Endodermal cell (in vitro differentiated cells): ENCODE data around the gene RCOR1. TPM values are rescaled to one million over a fixed set of nuclear protein-coding genes. Genes with fewer than 3 reads are reported as not detected.

Experiments used
- DNase-seq: peaks from one replicate; pipeline ENCODE4 v3.0.0-alpha.2; 2017
- H3K27ac ChIP-seq: 2 replicates; pipeline ENCODE4 v1.5.1; 2013; ENCODE audit warnings: mild to moderate bottlenecking, low read depth, low read length, moderate library complexity
- H3K27me3 ChIP-seq: 2 replicates; pipeline ENCODE4 v1.6.1; 2013; ENCODE audit warnings: mild to moderate bottlenecking, low read length, moderate library complexity; ENCODE audit not compliant: insufficient read depth, control insufficient read depth, poor library complexity, severe bottlenecking
- H3K36me3 ChIP-seq: 2 replicates; pipeline ENCODE4 v1.7.0; 2013; ENCODE audit warnings: mild to moderate bottlenecking, low read length, moderate library complexity; ENCODE audit not compliant: control insufficient read depth, insufficient read depth
- H3K4me1 ChIP-seq: one replicate; pipeline ENCODE4 v1.7.0; 2013; ENCODE audit warnings: low read length; ENCODE audit not compliant: control insufficient read depth, insufficient read depth
- H3K4me3 ChIP-seq: 2 replicates; pipeline ENCODE4 v1.5.1; 2013; ENCODE audit warnings: mild to moderate bottlenecking, low read length, moderate library complexity
- H3K9ac ChIP-seq: 2 replicates; pipeline ENCODE4 v1.6.1; 2013; ENCODE audit warnings: mild to moderate bottlenecking, low read length, moderate library complexity; ENCODE audit not compliant: poor library complexity, severe bottlenecking; ENCODE audit errors: extremely low read depth
- H3K9me3 ChIP-seq: 2 replicates; pipeline ENCODE4 v1.6.1; 2013; ENCODE audit warnings: mild to moderate bottlenecking, low read length, moderate library complexity; ENCODE audit not compliant: control insufficient read depth
- H3K27ac Mint-ChIP-seq: 2 replicates; pipeline ENCODE4 v1.8.0; 2020; ENCODE audit warnings: mixed read lengths
- H3K27me3 Mint-ChIP-seq: 2 replicates; pipeline ENCODE4 v1.8.0; 2021; ENCODE audit warnings: mild to moderate bottlenecking, mixed read lengths; ENCODE audit not compliant: insufficient read depth
- H3K36me3 Mint-ChIP-seq: 2 replicates; pipeline ENCODE4 v1.8.0; 2020; ENCODE audit warnings: low read depth, mixed read lengths
- H3K4me1 Mint-ChIP-seq: 2 replicates; pipeline ENCODE4 v1.8.0; 2020; ENCODE audit warnings: mixed read lengths
- H3K4me3 Mint-ChIP-seq: 2 replicates; pipeline ENCODE4 v1.8.0; 2020; ENCODE audit warnings: mild to moderate bottlenecking, moderate library complexity, mixed read lengths
- H3K9me3 Mint-ChIP-seq: 2 replicates; pipeline ENCODE4 v1.8.0; 2020; ENCODE audit warnings: mild to moderate bottlenecking, mixed read lengths
- CTCF ChIP-seq: fragments of 200-600 bp; sonication (generic); conservative IDR thresholded peaks from 2 replicates; pipeline ENCODE4 v1.5.0; 2021; ENCODE audit warnings: antibody characterized with exemption, mild to moderate bottlenecking
- WGBS, 2 experiments: methylation state at CpG; one replicate each; pipeline versions ENCODE4 v1.1.5 to v1.1.7; 2013; ENCODE audit warnings: missing lambda C conversion rate in 2 of 2, mixed read lengths in 1 of 2; ENCODE audit not compliant: insufficient coverage in 1 of 2, insufficient read length in 1 of 2; 5-methylcytosine and 5-hydroxymethylcytosine counted together
- total RNA-seq, 2 donors: library from RNA; stranded (reverse); fragmentation: NEBNext Ultra II Directional in 1 of 2; extraction: Animal tissue kit (Norgen Biotek cat#: 25700) in 1 of 2; gene quantifications; 2 replicates in 1 of 2; 3 replicates in 1 of 2; pipeline ENCODE4 v1.2.1, GENCODE V29; 2021

Gene RCOR1
- total RNA-seq, 2 donors from 2014 or later = 30.3 to 31.5 TPM

- Mint-ChIP-seq H3K4me1 (no peaks in the 10 kb centered on the region), H3K9me3 (peaks cover 18% of the 10 kb centered on the region), H3K4me3 (no peak overlapping the region), H3K27me3 (no peaks in the 10 kb centered on the region), H3K36me3 (peaks cover 31% of the 10 kb centered on the region), H3K27ac (peak overlapping the region; percentile 58)
- 94 to 95% methylated on average over 11 to 18 of the region's 18 CpGs for WGBS, 2 experiments
- Histone ChIP-seq H3K4me1 (no peaks in the 10 kb centered on the region), H3K27ac (no peak overlapping the region), H3K9me3 (peaks cover 6% of the 10 kb centered on the region), H3K27me3 (no peaks in the 10 kb centered on the region), H3K36me3 (no peaks in the 10 kb centered on the region), H3K4me3 (no peak overlapping the region), H3K9ac (no peak overlapping the region)
- TF ChIP-seq CTCF = no peak
- DNase-seq = no peak
Measured at GRCh38 chr14:102737402-102738372, 145.2 kb downstream of the RCOR1 start.

- H3K27ac Mint-ChIP-seq = peak overlapping the region; percentile 66
- no peak for DNase-seq
- no peak overlapping the region for H3K4me3 ChIP-seq
- H3K9me3 Mint-ChIP-seq = peaks cover 24% of the 10 kb centered on the region
- no peaks in the 10 kb centered on the region for H3K4me1 Mint-ChIP-seq
- no peak overlapping the region for H3K4me3 Mint-ChIP-seq
- peaks cover 28% of the 10 kb centered on the region for H3K36me3 Mint-ChIP-seq
- H3K36me3 ChIP-seq = no peaks in the 10 kb centered on the region
- H3K9me3 ChIP-seq = peaks cover 6% of the 10 kb centered on the region
- no peak overlapping the region for H3K9ac ChIP-seq
- H3K27ac ChIP-seq = no peak overlapping the region
- no peak for TF ChIP-seq CTCF
- H3K4me1 ChIP-seq = no peaks in the 10 kb centered on the region
- H3K27me3 ChIP-seq = no peaks in the 10 kb centered on the region
- H3K27me3 Mint-ChIP-seq = no peaks in the 10 kb centered on the region
- 93 to 96% methylated on average over 8 to 11 of the region's 11 CpGs for WGBS, 2 experiments
Measured at GRCh38 chr14:102738373-102739189, 146.1 kb downstream of the RCOR1 start.

DNA sequence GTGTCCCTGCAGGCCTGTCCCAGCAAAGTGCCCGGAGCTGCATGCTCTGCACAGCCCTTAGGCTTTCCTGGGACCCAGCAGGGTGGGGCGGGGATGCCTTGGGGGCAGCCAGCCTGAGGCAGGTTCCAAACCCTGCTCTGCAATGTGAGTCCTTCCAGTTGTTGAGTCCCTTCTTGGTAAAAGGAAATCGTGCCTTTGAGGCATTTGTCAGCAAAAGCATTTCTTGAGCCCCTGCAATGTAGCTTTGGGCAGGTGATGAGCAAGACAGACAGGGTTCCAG, 146.7 kb downstream of the RCOR1 start:
- H3K27ac ChIP-seq = no peak overlapping the region
- no peaks in the 10 kb centered on the region for H3K36me3 ChIP-seq
- no peak overlapping the region for H3K9ac ChIP-seq
- peaks cover 24% of the 10 kb centered on the region for H3K9me3 Mint-ChIP-seq
- no peak overlapping the region for H3K27ac Mint-ChIP-seq
- H3K4me1 ChIP-seq = no peaks in the 10 kb centered on the region
- no peak overlapping the region for H3K4me3 ChIP-seq
- WGBS, 2 experiments = 91 to 100% methylated on average over 2 to 3 of the region's 3 CpGs
- DNase-seq = no peak
- peaks cover 6% of the 10 kb centered on the region for H3K9me3 ChIP-seq
- H3K27me3 Mint-ChIP-seq = no peaks in the 10 kb centered on the region
- H3K4me3 Mint-ChIP-seq = no peak overlapping the region
- H3K4me1 Mint-ChIP-seq = no peaks in the 10 kb centered on the region
- TF ChIP-seq CTCF = no peak
- no peaks in the 10 kb centered on the region for H3K27me3 ChIP-seq
- peaks cover 26% of the 10 kb centered on the region for H3K36me3 Mint-ChIP-seq
